Small intestine (tissue), 7 donors: ENCODE measurements around the gene TOR1AIP2. TPM values are rescaled to one million over a fixed set of nuclear protein-coding genes. Genes with fewer than 3 reads are reported as not detected.

Experiments
- DNase-seq, 2 donors: peaks; one replicate each; pipeline versions ENCODE4 v3.0.0 to v3.0.0-alpha.2; 2013
- FAIRE-seq: peaks from 2 replicates; lab custom pipeline; 2012; peaks lifted over from hg19 to GRCh38; lab: Jason Lieb, UNC
- H3K27ac ChIP-seq, 3 donors: one replicate each; pipeline ENCODE4 v1.5.1; 2013; ENCODE audit warnings: low read length in 2 of 3, mild to moderate bottlenecking in 2 of 3, control low read depth in 1 of 3, inconsistent platforms in 1 of 3, low read depth in 1 of 3, moderate library complexity in 1 of 3
- H3K27me3 ChIP-seq, 3 donors: one replicate each; pipeline ENCODE4 v1.6.1; 2013; ENCODE audit warnings: low read length in 3 of 3, inconsistent platforms in 1 of 3; ENCODE audit not compliant: control insufficient read depth in 3 of 3, insufficient read depth in 3 of 3
- H3K36me3 ChIP-seq, 3 donors: one replicate each; pipeline ENCODE4 v1.6.1; 2013; ENCODE audit warnings: low read length in 3 of 3, inconsistent platforms in 1 of 3, low read depth in 1 of 3, mild to moderate bottlenecking in 1 of 3, moderate library complexity in 1 of 3; ENCODE audit not compliant: control insufficient read depth in 3 of 3, insufficient read depth in 2 of 3
- H3K4me1 ChIP-seq, 3 donors: one replicate each; pipeline ENCODE4 v1.6.1; 2013; ENCODE audit warnings: low read length in 2 of 3, inconsistent platforms in 1 of 3, low read depth in 1 of 3, mild to moderate bottlenecking in 1 of 3, moderate library complexity in 1 of 3; ENCODE audit not compliant: control insufficient read depth in 3 of 3, insufficient read depth in 2 of 3
- H3K4me3 ChIP-seq, 3 donors: one replicate each; pipeline ENCODE4 v1.5.1; 2013; ENCODE audit warnings: low read length in 3 of 3, control low read depth in 1 of 3, inconsistent platforms in 1 of 3, low read depth in 1 of 3, mild to moderate bottlenecking in 1 of 3, moderate library complexity in 1 of 3
- H3K9me3 ChIP-seq, 2 donors: one replicate each; pipeline ENCODE4 v1.6.1; 2013; ENCODE audit warnings: low read depth in 1 of 2, low read length in 1 of 2; ENCODE audit not compliant: control insufficient read depth in 2 of 2, insufficient read depth in 1 of 2
- WGBS, 3 donors: extraction: QIAGEN DNeasy Blood & Tissue Kit; methylation state at CpG; one replicate each; pipeline ENCODE4 v1.1.7; 2013; 5-methylcytosine and 5-hydroxymethylcytosine counted together
- polyA plus RNA-seq, 4 donors: library from polyadenylated mRNA; stranded (reverse) in 3 of 4; unstranded in 1 of 4; fragments of 200-250 nt in 3 of 4; fragments of 120-200 nt in 1 of 4; gene quantifications; one replicate each; pipeline versions ENCODE4 v1.2.1 to v1.2.3, GENCODE V29; 2013
- donor health status: healthy with polysubstance abuse.
- donor health status: control.
- donor health status: control.
- donor health status: Bipolar disorder and iron deficiency.
- donor health status: healthy.

Gene TOR1AIP2
- polyA plus RNA-seq, 4 donors: 13.3 to 73.5 (median 20.9) TPM

GRCh38 chr1:179818260-179818659, 59.3 kb downstream of the TOR1AIP2 start:
- Histone ChIP-seq H3K36me3 (no peaks in the 10 kb centered on the region), H3K4me1 (peaks cover 0 to 14% (median 2%) of the 10 kb centered on the region in 3 donors), H3K27ac (peak overlapping the region in 1 of 3 donors; percentile 18), H3K9me3 (no peaks in the 10 kb centered on the region), H3K4me3 (no peak overlapping the region), H3K27me3 (no peaks in the 10 kb centered on the region)
- no peak for FAIRE-seq
- 79 to 89% (median 85%) methylated on average over 7 of the region's 7 CpGs for WGBS, 3 donors
- no peak for DNase-seq

- 69 to 89% (median 74%) methylated on average over 8 of the region's 8 CpGs for WGBS, 3 donors
These were observed 59.8 kb downstream of the TOR1AIP2 start for GRCh38 chr1:179817789-179818188.

GRCh38 chr1:179817056-179817455, 60.5 kb downstream of the TOR1AIP2 start:
- no peak overlapping the region for H3K4me3 ChIP-seq
- peak overlapping the region in 1 of 3 donors; percentile 15 for H3K27ac ChIP-seq
- WGBS, 3 donors: 91 to 95% (median 94%) methylated on average over 8 of the region's 8 CpGs
- peaks cover 0 to 14% (median 2%) of the 10 kb centered on the region in 3 donors for H3K4me1 ChIP-seq
- H3K9me3 ChIP-seq: no peaks in the 10 kb centered on the region
- FAIRE-seq (no peak), DNase-seq (no peak)
- no peaks in the 10 kb centered on the region for H3K36me3 ChIP-seq
- no peaks in the 10 kb centered on the region for H3K27me3 ChIP-seq

More at GRCh38 chr1:179817789-179818188, 59.8 kb downstream of the TOR1AIP2 start:
- Histone ChIP-seq H3K27ac (peak overlapping the region in 1 of 3 donors; percentile 18), H3K4me1 (peaks cover 0 to 14% (median 2%) of the 10 kb centered on the region in 3 donors), H3K4me3 (no peak overlapping the region), H3K36me3 (no peaks in the 10 kb centered on the region), H3K9me3 (no peaks in the 10 kb centered on the region), H3K27me3 (no peaks in the 10 kb centered on the region)
- DNase-seq (no peak), FAIRE-seq (no peak)

GRCh38 chr1:179816196-179816960, 61.2 kb downstream of the TOR1AIP2 start:
- H3K4me3 ChIP-seq: no peak overlapping the region
- DNase-seq: peak in 1 of 2 donors; percentile 18
- H3K27me3 ChIP-seq: no peaks in the 10 kb centered on the region
- peaks cover 0 to 14% (median 2%) of the 10 kb centered on the region in 3 donors for H3K4me1 ChIP-seq
- 69 to 70% (median 69%) methylated on average over 17 of the region's 17 CpGs for WGBS, 3 donors
- no peaks in the 10 kb centered on the region for H3K9me3 ChIP-seq
- H3K27ac ChIP-seq: no peak overlapping the region
- H3K36me3 ChIP-seq: no peaks in the 10 kb centered on the region
- FAIRE-seq: no peak

GRCh38 chr1:179815641-179816040, 62.0 kb downstream of the TOR1AIP2 start:
- H3K4me3 ChIP-seq: peak overlapping the region in 1 of 3 donors; percentile 46
- H3K4me1 ChIP-seq: peaks cover 0 to 14% (median 2%) of the 10 kb centered on the region in 3 donors
- peak overlapping the region in 1 of 3 donors; percentile 7 for H3K27ac ChIP-seq
- H3K36me3 ChIP-seq: no peaks in the 10 kb centered on the region
- no peaks in the 10 kb centered on the region for H3K9me3 ChIP-seq
- 15 to 44% (median 35%) methylated on average over 5 of the region's 5 CpGs for WGBS, 3 donors
- DNase-seq (peak in 1 of 2 donors; percentile 16), FAIRE-seq (no peak)
- no peaks in the 10 kb centered on the region for H3K27me3 ChIP-seq

GRCh38 chr1:179814546-179814838, 63.1 kb downstream of the TOR1AIP2 start:
- H3K4me1 ChIP-seq: peaks cover 0 to 17% (median 2%) of the 10 kb centered on the region in 3 donors
- 0 to 1% (median 1%) methylated on average over 16 of the region's 16 CpGs for WGBS, 3 donors
- no peaks in the 10 kb centered on the region for H3K9me3 ChIP-seq
- H3K36me3 ChIP-seq: no peaks in the 10 kb centered on the region
- H3K27ac ChIP-seq: no peak overlapping the region
- DNase-seq: no peak
- FAIRE-seq: no peak
- H3K4me3 ChIP-seq: peak overlapping the region in 2 of 3 donors; percentile 18 to 46
- H3K27me3 ChIP-seq: no peaks in the 10 kb centered on the region

GRCh38 chr1:179813626-179814545, 63.7 kb downstream of the TOR1AIP2 start:
- Histone ChIP-seq H3K27ac (no peak overlapping the region), H3K9me3 (no peaks in the 10 kb centered on the region), H3K4me1 (peaks cover 0 to 20% (median 2%) of the 10 kb centered on the region in 3 donors), H3K4me3 (peak overlapping the region in 1 of 3 donors; percentile 46), H3K36me3 (no peaks in the 10 kb centered on the region), H3K27me3 (no peaks in the 10 kb centered on the region)
- no peak for DNase-seq
- no peak for FAIRE-seq
- WGBS, 3 donors: 80 to 85% (median 82%) methylated on average over 28 of the region's 28 CpGs
